ENCODE measurements around the gene KISS1R. TPM values are rescaled to one million over a fixed set of nuclear protein-coding genes. Genes with fewer than 3 reads are reported as not detected.

KISS1R gene
- total and polyA plus RNA-seq, 4 donors, result not detected

GRCh38 chr19:944663-945241 is 27.6 kb downstream of the KISS1R start:
- H3K4me1 ChIP-seq (ENCODE audit: control insufficient read depth in 4 of 4, insufficient read depth in 4 of 4, low read length in 3 of 4), result peaks cover 13 to 21% (median 18%) of the 10 kb centered on the region in 4 donors
- peak; percentile 75 for DNase-seq (ENCODE audit: low spot score)

GRCh38 chr19:945401-946252 is 28.5 kb downstream of the KISS1R start:
- Histone ChIP-seq H3K27ac (ENCODE audit: low read depth in 1 of 2, low read length in 2 of 2) (no peak overlapping the region), H3K4me3 (ENCODE audit: low read depth in 1 of 3, low read length in 3 of 3) (no peak overlapping the region), H3K9ac (ENCODE audit: low read depth in 1 of 2, low read length in 2 of 2) (no peak overlapping the region), H3K4me1 (ENCODE audit: control insufficient read depth in 4 of 4, insufficient read depth in 4 of 4, low read length in 3 of 4) (peaks cover 6 to 12% (median 10%) of the 10 kb centered on the region in 4 donors), H3K9me3 (ENCODE audit: control insufficient read depth in 4 of 4, low read length in 3 of 4) (no peaks in the 10 kb centered on the region), H3K27me3 (ENCODE audit: control insufficient read depth in 4 of 4, insufficient read depth in 4 of 4, low read length in 3 of 4) (no peaks in the 10 kb centered on the region), H3K36me3 (ENCODE audit: control insufficient read depth in 4 of 4, insufficient read depth in 3 of 4, low read depth in 1 of 4, low read length in 3 of 4) (peaks cover 0 to 2% (median 0%) of the 10 kb centered on the region in 4 donors)
- 93% methylated on average over 37 of the region's 37 CpGs for WGBS
- DNase-seq (ENCODE audit: low spot score), result no peak
- no peak for TF ChIP-seq FOXA1 (IDR thresholded peaks at IDR 0.05)
- no peak for TF ChIP-seq FOXA2 (IDR thresholded peaks at IDR 0.05)
- TF ChIP-seq SP1 (IDR thresholded peaks at IDR 0.05), result no peak
- no peak for TF ChIP-seq EGR1 (IDR thresholded peaks at IDR 0.05; ENCODE audit: low read depth in 2 of 2)
- no peak for TF ChIP-seq GABPA (IDR thresholded peaks at IDR 0.05 in 1 of 2, conservative IDR thresholded peaks at IDR 0.05 in 1 of 2)
- no peak for TF ChIP-seq CTCF (IDR thresholded peaks at IDR 0.05; ENCODE audit: low read depth, low read length, missing input control)
- TF ChIP-seq REST (IDR thresholded peaks at IDR 0.05), result no peak
- no peak for TF ChIP-seq YY1 (IDR thresholded peaks at IDR 0.05)
- no peak for TF ChIP-seq RXRA (IDR thresholded peaks at IDR 0.05)
- no peak for TF ChIP-seq NR2F2 (IDR thresholded peaks at IDR 0.05)
- TF ChIP-seq ZBTB33 (IDR thresholded peaks at IDR 0.05), result no peak
- no peak for TF ChIP-seq HNF4A (conservative IDR thresholded peaks at IDR 0.05)
- TF ChIP-seq HNF4G (IDR thresholded peaks at IDR 0.05), result no peak
- no peak for TF ChIP-seq MAX (IDR thresholded peaks at IDR 0.05)
- no peak for TF ChIP-seq TAF1 (conservative IDR thresholded peaks at IDR 0.05)
- no peak for TF ChIP-seq JUND (IDR thresholded peaks at IDR 0.05)
- no peak for TF ChIP-seq RAD21 (IDR thresholded peaks at IDR 0.05)

More at GRCh38 chr19:944663-945241, 27.6 kb downstream of the KISS1R start:
- no peaks in the 10 kb centered on the region for H3K27me3 ChIP-seq (ENCODE audit: control insufficient read depth in 4 of 4, insufficient read depth in 4 of 4, low read length in 3 of 4)
- no peak for TF ChIP-seq HNF4G (IDR thresholded peaks at IDR 0.05)
- no peak for TF ChIP-seq JUND (IDR thresholded peaks at IDR 0.05)
- TF ChIP-seq FOXA1 (IDR thresholded peaks at IDR 0.05), result no peak
- no peak for TF ChIP-seq TAF1 (conservative IDR thresholded peaks at IDR 0.05)
- no peak for TF ChIP-seq GABPA (IDR thresholded peaks at IDR 0.05 in 1 of 2, conservative IDR thresholded peaks at IDR 0.05 in 1 of 2)
- H3K4me3 ChIP-seq (ENCODE audit: low read depth in 1 of 3, low read length in 3 of 3), result no peak overlapping the region
- no peaks in the 10 kb centered on the region for H3K9me3 ChIP-seq (ENCODE audit: control insufficient read depth in 4 of 4, low read length in 3 of 4)
- no peak overlapping the region for H3K9ac ChIP-seq (ENCODE audit: low read depth in 1 of 2, low read length in 2 of 2)
- 75% methylated on average over 22 of the region's 22 CpGs for WGBS
- H3K36me3 ChIP-seq (ENCODE audit: control insufficient read depth in 4 of 4, insufficient read depth in 3 of 4, low read depth in 1 of 4, low read length in 3 of 4), result peaks cover 0 to 2% (median 0%) of the 10 kb centered on the region in 4 donors
- H3K27ac ChIP-seq (ENCODE audit: low read depth in 1 of 2, low read length in 2 of 2), result no peak overlapping the region

Data from liver (tissue), 9 donors.